Effector memory CD4-positive, alpha-beta T cell (primary cell): ENCODE data around the gene ATP8A2.
"Not testable (repeated sequence)": the region's sequence is repeated elsewhere in the genome, so short reads cannot be mapped to it uniquely, and the experiment has no call there.

Experiments used
- DNase-seq, 3 donors: peaks; one replicate each; pipeline ENCODE4 v3.0.0-alpha.2; 2020
- H3K27ac ChIP-seq: 2 replicates; pipeline ENCODE4 v1.7.0; 2013; ENCODE audit warnings: mild to moderate bottlenecking, low read length, moderate library complexity; ENCODE audit not compliant: insufficient read depth, poor library complexity, severe bottlenecking
- H3K27me3 ChIP-seq: replicated peaks from 2 replicates; pipeline ENCODE4 v1.7.0; 2013; ENCODE audit warnings: mild to moderate bottlenecking, low read length; ENCODE audit not compliant: insufficient read depth, control insufficient read depth, poor library complexity, severe bottlenecking
- H3K36me3 ChIP-seq: 2 replicates; pipeline ENCODE4 v1.7.0; 2013; ENCODE audit warnings: mild to moderate bottlenecking, low read length, moderate library complexity; ENCODE audit not compliant: control insufficient read depth, insufficient read depth
- H3K4me1 ChIP-seq: 2 replicates; pipeline ENCODE4 v1.7.0; 2013; ENCODE audit warnings: low read length, mild to moderate bottlenecking; ENCODE audit not compliant: control insufficient read depth, insufficient read depth, poor library complexity, severe bottlenecking
- H3K4me3 ChIP-seq: 2 replicates; pipeline ENCODE4 v1.7.0; 2013; ENCODE audit warnings: low read length, low read depth, mild to moderate bottlenecking; ENCODE audit not compliant: insufficient read depth, poor library complexity, severe bottlenecking
- H3K9me3 ChIP-seq: 2 replicates; pipeline ENCODE4 v1.7.0; 2013; ENCODE audit warnings: mild to moderate bottlenecking, low read length, moderate library complexity; ENCODE audit not compliant: control insufficient read depth

The ATP8A2 gene

DNA sequence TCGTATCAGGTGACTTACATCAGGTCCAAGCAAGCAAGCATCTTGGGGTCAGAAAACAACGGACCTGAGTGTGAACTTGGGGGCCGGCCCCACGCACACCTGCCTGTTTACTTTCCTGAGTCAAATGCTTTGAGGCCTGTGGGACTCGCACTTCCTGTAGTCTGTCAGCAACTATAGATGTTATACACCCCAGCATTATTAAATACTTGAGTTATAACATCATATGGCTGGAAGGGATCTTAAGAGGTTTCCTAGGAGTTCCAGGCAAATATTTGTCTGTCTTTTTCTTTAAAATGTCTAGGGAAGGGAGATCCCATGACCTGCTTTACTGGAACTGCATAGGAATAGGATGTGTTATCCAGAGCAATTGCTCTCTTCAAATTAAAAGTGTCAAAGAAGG is 399.4 kb downstream of the ATP8A2 start:
- no peak overlapping the region for H3K27ac ChIP-seq
- no peaks in the 10 kb centered on the region for H3K4me1 ChIP-seq
- DNase-seq = no peak
- no peak overlapping the region for H3K4me3 ChIP-seq
- H3K36me3 ChIP-seq = no peaks in the 10 kb centered on the region
- H3K9me3 ChIP-seq = no peaks in the 10 kb centered on the region
- no peaks in the 10 kb centered on the region for H3K27me3 ChIP-seq

GRCh38 chr13:25771641-25772478 is 400.1 kb downstream of the ATP8A2 start:
- no peaks in the 10 kb centered on the region for H3K9me3 ChIP-seq
- no peak for DNase-seq
- no peaks in the 10 kb centered on the region for H3K27me3 ChIP-seq
- H3K36me3 ChIP-seq = no peaks in the 10 kb centered on the region
- no peak overlapping the region for H3K4me3 ChIP-seq
- no peak overlapping the region for H3K27ac ChIP-seq
- H3K4me1 ChIP-seq = no peaks in the 10 kb centered on the region

DNA sequence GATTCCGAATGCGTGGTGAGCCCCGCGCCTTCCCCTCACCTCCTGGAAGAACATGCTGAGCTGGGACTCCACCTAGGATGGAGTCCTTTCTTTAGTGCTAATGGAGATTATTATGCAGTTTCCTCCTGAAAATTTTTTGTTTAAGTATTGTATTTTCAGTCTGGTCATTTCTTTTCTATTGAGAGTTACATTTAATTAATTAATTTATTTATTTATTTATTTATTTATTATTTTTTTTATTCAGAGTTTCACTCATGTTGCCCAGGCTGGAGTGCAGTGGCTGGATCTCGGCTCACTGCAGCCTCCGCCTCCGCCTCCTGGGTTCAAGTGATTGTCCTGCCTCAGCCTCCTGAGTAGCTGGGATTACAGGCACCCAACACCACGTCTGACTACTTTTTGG is 400.8 kb downstream of the ATP8A2 start:
- H3K27ac ChIP-seq, H3K4me1 ChIP-seq, H3K4me3 ChIP-seq, H3K9me3 ChIP-seq, H3K36me3 ChIP-seq, H3K27me3 ChIP-seq, DNase-seq: not testable (repeated sequence)

DNA sequence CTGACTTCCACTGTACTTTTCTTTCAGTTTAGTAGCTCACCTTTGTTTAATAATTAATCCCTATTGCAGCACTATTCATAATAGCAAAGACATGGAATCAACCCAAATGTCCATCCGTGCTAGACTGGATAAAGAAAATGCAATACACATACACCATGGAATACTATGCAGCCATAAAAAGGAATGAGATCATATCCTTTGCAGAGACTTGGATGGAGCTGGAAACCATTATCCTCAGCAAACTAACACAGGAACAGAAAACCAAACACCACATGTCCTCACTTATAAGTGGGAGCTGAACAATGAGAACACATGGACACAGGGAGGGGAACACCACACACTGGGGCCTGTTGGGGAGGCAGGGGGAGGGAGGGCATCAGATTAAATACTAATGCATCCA is 402.3 kb downstream of the ATP8A2 start:
- not testable (repeated sequence) for H3K27ac ChIP-seq, H3K4me1 ChIP-seq, H3K4me3 ChIP-seq, H3K9me3 ChIP-seq, H3K36me3 ChIP-seq, H3K27me3 ChIP-seq, DNase-seq

GRCh38 chr13:25775275-25775674 is 403.5 kb downstream of the ATP8A2 start:
- Histone ChIP-seq H3K27ac (no peak overlapping the region), H3K4me1 (no peaks in the 10 kb centered on the region), H3K36me3 (no peaks in the 10 kb centered on the region), H3K9me3 (no peaks in the 10 kb centered on the region), H3K4me3 (no peak overlapping the region), H3K27me3 (no peaks in the 10 kb centered on the region)
- DNase-seq = no peak

GRCh38 chr13:25775986-25776385 is 404.2 kb downstream of the ATP8A2 start:
- Histone ChIP-seq H3K9me3 (no peaks in the 10 kb centered on the region), H3K4me1 (no peaks in the 10 kb centered on the region), H3K4me3 (no peak overlapping the region), H3K27ac (no peak overlapping the region), H3K36me3 (no peaks in the 10 kb centered on the region), H3K27me3 (no peaks in the 10 kb centered on the region)
- no peak for DNase-seq

- H3K36me3 ChIP-seq = no peaks in the 10 kb centered on the region
- H3K9me3 ChIP-seq = no peaks in the 10 kb centered on the region
- no peak for DNase-seq
- no peak overlapping the region for H3K27ac ChIP-seq
- no peaks in the 10 kb centered on the region for H3K4me1 ChIP-seq
- no peaks in the 10 kb centered on the region for H3K27me3 ChIP-seq
- H3K4me3 ChIP-seq = no peak overlapping the region
Measured at GRCh38 chr13:25776722-25777121, 404.9 kb downstream of the ATP8A2 start.

DNA sequence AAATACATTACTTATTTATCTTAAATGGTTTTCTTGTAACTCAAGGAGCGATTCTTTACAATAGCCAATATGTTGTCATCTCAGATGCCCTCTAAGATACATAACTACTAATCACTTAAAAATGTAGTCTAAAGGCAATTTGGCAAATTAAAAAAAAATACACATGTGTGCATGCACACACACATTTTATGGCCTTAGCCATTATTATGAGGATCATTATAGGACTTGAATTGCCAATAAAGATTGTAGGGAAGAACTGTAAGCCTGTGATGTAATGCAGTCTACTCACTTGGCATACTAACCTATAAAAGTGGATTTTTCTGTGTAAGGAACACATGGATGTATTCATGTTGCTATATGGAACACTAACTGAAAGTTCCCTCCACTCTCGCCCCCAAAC is 405.7 kb downstream of the ATP8A2 start:
- no peak for DNase-seq
- Histone ChIP-seq H3K9me3 (no peaks in the 10 kb centered on the region), H3K27me3 (no peaks in the 10 kb centered on the region), H3K27ac (no peak overlapping the region), H3K36me3 (no peaks in the 10 kb centered on the region), H3K4me1 (no peaks in the 10 kb centered on the region), H3K4me3 (no peak overlapping the region)

- Histone ChIP-seq H3K27me3 (no peaks in the 10 kb centered on the region), H3K36me3 (no peaks in the 10 kb centered on the region), H3K9me3 (no peaks in the 10 kb centered on the region), H3K4me3 (no peak overlapping the region), H3K4me1 (no peaks in the 10 kb centered on the region), H3K27ac (no peak overlapping the region)
- no peak for DNase-seq
Measured at GRCh38 chr13:25778365-25778764, 406.6 kb downstream of the ATP8A2 start.

DNA sequence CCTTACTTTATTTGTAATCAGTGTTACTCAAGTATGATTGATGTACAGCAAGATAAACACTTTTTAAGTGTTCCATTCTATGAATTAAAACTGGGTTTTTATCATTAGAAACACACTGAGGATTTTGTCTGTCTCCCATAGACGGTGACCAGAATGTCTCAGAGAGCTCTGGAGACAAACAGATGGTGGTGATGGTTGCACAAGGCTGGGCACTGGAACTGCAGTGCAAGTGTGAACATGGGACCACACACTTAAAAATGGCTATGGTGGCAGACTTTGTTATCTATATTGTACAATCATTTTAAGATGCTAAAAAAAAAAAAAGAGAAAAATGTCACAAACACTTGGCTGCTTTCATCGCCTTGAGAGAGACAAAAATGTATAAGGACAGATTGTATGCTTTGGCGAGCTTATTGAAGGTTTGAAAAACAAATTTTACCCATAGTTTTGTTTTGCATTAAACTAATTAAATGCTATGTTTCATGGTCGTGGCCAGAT is 407.1 kb downstream of the ATP8A2 start:
- DNase-seq = no peak
- Histone ChIP-seq H3K36me3 (no peaks in the 10 kb centered on the region), H3K4me3 (no peak overlapping the region), H3K9me3 (no peaks in the 10 kb centered on the region), H3K27ac (no peak overlapping the region), H3K4me1 (no peaks in the 10 kb centered on the region), H3K27me3 (no peaks in the 10 kb centered on the region)
